ENCODE measurements around the gene GMPPA.

GMPPA gene

DNA sequence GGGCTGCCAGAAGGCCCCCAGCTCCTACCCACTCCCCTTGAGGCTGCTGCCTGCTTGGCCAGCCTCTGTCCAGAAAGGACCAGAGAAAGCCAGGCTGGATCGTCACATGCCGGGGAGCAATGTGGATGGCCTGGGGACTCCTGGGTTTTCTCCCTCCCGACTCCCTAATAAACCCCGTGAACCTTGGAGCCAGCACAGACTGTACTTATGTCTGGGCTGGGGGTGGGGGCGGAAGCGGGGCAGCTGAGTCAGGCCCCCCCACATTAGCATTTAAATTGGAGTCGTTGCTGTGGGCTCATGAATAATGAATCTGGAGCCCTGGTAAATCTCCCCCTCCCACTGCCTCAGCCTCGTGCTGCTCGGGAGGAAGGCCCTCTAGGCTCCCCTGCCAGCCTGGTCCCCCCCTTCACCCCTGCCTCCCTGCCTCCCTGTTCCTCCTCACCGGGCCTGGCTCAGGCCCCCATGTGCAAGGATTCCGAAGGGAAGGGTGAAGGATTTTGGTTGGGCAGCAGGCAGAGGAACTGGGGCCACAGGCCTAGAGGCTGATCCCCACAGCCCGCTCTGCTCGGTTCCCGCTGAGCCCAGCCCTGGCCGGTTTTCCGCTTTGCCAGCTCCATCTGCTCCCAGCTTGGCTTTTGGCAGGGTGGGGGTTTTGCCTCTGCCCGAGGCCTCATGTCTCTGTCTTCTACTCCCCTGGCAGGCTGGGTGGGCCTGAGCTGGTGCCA, 8.3 kb downstream of the GMPPA start:
- no peak for DNase-seq

DNA sequence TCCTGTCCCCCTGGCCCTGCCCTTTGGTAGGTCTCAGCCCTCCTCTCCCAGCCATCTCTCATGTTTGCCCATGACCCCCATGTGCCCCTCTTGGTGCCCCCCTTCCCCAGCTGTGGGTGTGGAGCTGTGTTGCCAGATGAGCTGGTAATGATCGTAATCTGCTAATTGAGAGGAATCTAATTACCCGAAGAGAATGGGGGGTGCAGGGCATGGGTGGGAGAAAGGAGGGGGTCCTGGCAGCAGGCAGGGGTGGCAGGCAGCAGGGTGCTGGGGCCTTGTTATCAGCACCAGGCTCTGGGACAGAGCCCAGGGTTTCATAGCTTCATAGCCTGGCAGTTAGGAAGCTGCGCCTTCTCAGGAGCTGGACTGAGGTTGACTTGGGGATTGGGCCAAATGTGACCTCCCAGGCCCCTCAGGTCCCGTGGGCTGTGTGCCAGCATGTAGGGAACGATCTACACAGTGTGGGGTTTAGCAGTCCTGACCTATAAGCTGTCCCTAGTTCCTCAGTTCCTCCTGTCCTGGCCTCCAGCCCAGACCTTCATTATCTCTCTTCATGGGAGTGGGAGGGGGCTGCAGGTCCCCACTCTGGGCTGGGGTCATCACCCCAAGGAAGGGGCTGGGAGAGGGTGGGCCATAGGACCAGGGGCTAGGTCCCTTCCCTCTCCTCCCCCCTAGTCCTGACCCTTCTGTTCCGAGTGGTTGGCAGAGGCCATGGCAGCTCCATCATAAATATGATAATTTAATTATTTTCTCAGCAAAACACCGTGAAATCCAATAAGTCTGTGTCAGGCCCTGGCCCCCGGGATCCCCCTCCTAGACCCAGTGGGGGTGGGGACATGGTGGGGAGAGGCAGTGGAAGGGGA, 9.1 kb downstream of the GMPPA start:
- DNase-seq = no peak

DNA sequence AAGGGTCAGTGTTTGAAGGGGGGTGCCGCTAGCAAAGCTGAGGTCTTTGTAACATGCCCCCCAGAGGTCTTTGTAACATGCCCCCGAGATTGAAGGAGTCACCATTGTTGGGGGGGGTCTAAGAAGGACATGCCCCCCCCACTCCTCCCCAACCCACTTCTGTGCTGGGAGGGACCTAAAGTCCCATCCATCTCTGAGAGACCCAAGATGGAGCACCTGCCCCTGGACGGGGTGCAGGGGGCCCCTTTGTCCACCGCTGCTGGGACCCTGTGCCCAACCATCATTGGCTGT, 9.7 kb downstream of the GMPPA start:
- DNase-seq = no peak

DNA sequence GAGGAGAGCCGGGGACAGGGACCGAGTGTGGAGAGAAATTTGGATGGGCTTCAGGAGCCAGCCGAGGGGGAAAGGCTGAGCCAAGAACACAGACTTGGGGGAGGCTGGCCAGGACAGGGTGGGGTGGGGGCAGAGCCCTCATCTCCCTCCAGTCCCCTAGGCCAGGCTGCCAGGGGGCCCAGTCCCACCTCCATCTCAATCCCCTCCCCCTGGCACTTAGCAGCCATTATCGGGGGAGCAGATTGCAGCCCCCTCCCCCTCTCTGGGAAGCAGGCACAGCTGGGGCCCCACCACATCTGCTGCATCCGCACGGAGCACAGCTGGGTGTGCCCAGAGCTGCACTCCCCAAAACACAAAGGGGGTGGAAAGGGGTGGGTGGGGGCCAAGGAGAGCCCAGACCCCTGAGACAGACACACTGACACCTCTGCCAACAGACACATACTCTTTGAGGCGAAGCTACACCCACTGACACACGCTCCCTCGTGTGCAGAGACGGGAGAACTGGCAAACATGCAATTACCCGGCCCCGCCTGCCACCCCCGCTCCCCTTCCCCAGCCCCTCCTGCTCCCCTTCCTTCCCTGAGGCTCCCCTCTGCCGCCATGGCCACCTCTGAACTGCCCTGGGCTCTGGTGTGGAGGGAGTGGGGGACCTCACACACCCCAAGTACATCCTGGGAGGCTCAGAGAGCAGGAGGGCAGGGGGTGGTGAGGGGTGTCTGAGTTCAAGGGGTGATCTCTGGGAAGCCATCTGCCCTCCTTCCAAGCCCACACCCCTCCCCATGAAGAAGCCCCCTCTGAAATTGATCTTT, 10.5 kb downstream of the GMPPA start:
- DNase-seq = no peak

DNA sequence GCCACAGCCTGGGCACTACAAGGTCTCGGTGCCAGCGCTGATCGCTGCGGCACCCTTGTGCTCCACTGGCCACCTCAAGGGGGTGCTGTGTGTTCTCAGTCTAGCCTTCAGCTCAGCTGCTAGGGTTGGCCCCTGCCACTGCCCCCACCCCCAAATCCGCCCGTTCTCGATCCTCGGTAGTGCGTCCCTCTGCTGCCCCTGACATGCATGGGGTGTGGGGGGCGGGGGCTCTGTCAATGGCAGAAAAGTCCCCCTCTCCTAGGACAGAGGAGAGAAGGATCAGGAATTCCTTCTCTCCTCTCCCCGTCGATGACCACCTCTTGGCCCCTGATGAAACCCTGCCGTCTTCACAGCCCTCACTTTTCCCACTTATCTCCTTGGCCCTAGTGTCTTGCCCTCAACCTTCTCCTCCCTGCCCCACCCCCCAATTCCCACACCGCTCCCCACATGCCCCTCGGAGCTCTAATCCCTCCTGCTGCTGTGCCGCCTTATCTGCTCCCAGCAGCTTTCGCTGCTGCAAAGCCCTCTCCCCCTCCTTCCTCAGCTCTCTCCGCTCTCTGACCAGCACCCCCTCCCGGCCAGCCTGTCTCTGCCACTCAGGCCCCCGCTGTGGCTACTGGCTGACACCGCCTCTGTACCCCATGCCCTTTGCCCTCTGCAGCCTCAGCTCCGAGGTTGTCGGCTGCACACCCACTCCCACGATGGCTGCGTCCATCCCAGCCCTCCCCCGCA, 11.3 kb downstream of the GMPPA start:
- DNase-seq = peak; percentile 30

DNA sequence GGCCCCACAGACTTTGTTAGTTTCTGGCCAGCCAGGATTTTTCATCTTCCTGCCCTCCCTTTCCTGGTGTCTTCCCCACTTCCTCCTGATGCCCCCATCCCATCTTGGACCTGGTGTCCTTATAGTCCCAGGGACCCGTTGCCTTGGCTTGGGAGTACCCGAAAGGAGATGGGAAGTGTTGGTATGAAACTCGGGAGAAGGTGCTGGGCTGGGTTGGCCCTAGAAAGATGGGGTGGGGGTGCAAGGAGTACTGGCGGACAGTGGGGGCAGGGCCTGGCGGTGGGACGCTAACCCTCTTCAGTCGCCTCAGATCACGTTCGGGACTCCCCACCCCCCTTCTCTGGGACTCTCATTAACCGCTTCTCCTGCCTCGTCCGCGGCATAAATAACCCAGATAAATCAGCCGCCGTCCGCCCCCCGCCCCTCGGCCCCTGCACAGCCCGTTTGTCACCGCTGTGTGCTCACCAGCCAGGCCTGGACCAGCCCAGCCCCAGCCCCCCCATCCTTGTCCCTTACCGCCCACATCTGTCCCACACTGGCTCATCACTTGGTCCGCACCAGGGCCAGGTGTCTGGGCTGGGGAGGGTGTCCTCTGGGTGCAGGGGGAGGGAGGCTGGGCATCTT, 11.9 kb downstream of the GMPPA start:
- DNase-seq = no peak

DNA sequence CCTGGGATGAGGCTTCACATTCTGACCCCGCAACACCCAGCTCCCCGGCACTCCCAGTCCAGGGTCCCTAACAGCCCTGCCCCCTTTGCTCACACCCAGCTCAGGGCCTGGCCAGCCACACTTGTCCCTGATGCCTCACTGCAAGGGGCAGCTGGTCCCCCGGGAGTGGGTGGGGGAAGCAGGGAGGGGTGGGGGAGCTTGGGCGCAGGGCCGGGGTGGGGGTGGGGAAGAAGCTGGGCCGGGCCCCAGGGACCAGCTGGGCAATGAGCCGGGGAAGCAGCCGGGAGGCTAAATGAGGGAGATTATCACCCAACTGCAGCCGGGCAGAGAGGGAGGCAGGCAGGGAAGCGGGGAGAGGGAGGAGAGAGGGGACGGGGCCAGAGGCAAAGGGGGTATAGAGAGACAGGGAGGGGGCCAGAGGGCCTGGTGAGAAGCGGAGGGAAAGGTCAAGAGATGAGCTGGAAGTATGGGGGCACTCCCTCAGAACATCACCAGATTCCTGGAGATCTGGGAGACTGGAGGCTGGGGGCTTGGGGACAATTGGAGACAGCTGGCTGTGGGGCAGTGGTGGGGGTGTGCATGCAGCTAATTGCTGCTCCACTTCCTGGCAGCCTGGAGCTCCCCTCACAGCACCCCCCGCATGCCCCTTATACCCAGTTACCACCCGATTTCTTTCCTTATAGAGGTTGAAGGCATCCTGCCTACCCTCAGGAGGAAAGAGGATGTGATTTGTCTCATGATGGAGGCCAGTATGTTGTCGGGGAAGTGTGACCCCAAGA, 13.0 kb downstream of the GMPPA start:
- no peak for DNase-seq

DNA sequence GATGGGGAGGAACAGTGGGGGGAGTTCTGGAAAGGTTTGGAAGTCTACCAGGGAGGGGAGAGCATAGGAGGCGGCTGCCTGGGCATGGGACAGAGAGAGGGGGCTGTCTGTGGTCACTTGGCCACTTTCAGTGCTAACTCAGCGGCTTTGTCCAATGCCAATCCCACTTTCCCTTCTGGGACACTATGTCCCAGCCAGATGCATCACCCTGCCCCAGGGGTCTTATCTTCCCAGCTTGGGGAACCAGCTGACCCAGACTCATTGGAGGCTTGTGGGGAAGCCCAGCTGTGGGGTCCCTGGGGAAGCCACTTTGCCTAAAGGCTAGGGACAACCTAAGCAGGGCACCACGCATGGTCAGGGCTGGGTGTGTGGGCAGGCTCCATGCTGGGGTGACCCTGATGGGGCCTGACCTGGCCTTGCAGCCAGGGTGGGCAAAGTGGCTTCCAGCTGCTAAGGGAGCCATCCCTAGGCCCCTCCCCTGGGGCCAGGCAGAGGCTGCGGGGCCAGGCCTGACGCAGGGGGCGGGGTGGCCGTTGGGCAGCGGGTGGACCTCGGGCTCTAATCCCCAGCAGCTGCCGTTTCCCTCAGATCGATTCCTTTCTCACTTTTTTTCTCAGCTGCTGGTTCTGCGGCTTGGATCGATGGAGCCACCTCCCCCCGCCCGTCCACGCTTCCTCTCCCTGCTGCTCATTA, 14.0 kb downstream of the GMPPA start:
- no peak for DNase-seq

DNA sequence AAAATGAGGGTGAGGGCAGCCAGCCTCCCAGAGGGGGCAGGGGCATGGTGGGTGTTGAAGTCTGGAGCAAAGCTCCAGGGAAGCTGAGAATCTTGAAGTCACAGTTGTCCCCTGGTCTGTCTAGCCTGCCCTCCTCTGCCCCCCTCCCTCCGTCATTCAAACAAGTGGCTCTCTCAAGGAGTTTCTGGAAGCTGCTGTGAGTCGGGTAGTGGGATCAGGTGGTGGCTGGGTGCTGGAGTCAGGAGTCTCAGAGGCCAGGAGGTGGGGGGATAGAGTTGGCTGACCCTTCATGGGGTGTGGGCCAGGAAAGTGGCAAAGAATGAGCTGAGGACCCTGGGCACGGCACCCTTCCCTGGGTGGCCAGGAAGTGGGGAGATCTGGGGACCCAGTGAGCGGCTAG, 15.1 kb downstream of the GMPPA start:
- DNase-seq = no peak

DNA sequence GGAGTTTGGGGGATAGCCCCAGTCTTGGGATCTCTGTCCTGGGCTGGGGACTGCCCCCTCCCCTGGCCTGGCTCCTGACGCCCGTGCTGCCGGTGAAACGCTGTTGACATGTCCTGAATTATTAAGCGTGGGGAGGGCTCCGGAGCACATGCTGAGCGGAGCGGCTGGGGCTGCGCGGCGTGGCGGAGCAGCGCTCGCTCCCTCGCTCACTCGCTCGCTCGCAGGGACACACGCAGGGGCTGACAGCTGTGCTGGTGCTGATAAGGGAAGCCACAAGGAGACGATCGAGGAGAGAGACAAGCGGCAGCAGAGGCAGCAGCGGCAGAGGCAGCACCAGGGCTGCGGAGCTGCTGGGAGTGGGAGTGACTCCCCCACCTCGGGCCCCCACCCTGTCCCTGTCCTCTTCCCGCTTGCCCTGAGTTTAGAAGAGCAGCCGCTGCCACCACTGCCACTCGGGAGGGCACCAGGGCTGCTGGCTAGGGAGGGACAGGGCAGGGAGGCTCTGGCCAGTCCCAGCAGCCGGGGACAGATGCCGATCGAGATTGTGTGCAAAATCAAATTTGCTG, 15.6 kb downstream of the GMPPA start, which contains the start of gene ASIC4:
ASIC4 (plus strand) TSS at position 287 of the 566 bp plus-strand sequence; CDS start at position 530, 243 bp downstream.
- DNase-seq = no peak

DNA sequence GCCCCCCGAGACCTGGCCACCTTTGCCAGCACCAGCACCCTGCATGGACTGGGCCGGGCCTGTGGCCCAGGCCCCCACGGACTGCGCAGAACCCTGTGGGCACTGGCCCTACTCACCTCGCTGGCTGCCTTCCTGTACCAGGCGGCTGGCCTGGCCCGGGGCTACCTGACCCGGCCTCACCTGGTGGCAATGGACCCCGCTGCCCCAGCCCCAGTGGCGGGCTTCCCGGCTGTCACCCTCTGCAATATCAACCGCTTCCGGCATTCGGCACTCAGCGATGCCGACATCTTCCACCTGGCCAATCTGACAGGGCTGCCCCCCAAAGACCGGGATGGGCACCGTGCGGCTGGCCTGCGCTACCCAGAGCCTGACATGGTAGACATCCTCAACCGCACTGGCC, 16.1 kb downstream of the GMPPA start:
- DNase-seq = no peak

DNA sequence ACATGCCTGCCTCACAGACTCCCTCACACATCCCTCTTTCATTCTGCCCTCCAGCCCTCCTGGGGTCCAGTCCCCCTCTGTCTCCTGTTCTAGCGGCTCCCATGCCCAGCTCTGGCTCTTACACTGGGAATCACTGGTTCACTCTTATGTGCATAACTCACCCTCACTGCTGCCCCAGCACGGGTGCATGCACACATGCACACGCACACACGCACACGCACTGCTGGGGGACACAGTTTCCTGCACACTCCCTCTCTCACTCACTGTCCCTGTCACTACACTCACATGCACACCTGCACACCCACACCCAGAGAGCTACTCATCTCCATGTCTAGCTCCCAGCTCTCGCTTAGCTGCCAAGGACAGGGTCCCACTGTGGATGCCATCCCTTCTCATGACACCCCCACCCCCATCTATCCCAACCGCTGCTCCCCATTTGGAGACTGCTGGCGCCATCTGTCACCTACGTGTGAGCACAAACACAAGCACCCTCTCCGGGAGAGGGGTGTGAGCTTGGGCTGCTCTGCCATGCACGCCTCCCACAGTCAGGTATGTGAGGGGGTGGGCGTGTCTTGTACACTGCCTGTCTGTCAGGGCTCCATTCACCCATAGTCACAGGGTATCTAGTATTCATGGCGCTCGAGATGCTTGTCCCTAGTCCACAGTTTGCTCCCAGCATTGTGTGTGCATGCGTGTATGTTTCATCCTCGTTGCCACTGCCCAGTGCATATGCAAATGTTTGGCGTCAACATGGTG, 17.4 kb downstream of the GMPPA start:
- no peak for DNase-seq

DNA sequence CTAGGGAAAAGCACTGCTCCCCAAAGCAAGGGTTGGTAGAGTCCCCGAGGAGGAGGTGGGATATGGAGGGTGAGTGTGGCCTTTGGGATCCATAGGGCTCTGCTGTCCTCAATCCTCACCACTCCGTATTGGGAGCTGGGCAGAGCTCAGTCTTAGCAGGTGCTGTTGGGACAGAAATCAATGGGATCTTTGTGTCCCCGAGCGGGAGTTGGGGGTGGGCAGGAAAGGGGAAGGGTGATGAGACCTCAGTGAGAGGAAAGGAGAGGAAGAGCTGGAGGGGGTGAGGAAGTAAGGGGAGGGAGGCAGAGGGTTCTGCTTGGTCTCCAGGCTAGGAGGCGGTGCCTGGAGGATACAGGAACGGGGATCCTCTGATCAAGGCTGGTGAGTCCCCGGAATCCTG, 18.2 kb downstream of the GMPPA start:
- DNase-seq = no peak

DNA sequence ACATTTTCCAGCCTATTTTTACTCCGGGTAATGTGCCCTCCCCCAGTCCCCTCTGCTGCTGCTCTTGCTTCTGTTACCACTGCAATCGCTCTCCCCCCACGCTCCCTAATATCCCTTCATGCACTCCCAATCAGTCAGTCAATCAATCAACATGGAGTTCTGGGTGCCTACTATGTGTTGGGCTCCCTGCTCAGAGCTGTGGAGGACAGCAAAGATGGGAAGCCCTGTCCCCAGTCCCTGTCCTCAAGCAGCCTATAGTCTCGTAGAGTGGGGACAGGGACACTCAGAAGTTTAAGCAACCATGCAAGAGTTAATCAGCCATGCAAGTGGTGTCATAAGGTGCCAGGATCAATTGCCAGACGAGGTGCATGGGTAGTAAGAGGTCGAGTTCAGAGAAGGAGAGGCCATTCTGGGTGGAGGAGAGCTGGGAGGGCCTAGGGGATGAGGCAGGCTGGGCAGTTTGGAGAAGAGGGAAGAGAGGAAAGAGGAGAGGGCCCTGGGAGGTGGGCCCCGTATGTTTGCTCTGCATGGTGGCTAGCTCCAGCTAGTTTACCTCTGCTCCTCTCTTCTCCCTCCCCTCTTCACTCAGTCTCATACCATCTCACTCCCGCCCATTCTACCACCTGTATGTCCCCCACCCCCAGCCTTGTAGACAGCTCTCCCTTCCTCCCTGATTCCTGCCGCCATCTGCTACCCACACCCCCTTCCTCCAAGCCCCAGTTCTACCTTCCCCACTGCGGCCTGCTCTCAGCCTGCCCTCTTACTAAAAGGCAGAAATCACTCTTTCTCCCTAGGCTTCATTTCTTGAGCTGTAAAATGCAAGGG, 19.5 kb downstream of the GMPPA start:
- DNase-seq = no peak

DNA sequence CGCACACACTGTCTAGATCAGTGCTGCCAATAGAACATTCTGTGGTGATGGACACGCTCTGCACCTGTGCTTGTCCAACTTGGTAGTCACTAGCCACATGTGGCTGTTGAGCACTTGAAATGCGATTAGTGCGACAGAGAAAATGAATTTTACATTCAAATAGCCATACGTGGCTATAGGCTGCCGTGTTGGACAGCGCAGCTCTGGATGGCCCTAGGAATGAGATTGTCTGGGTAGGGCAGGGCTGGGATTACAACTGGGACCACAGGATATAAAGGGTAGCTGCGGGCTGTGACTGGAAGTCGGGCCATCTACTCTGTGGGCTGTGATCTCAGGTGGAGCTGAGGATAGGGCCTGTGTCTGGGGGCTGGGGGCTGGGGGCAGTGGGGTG, 20.8 kb downstream of the GMPPA start:
- DNase-seq = no peak

DNA sequence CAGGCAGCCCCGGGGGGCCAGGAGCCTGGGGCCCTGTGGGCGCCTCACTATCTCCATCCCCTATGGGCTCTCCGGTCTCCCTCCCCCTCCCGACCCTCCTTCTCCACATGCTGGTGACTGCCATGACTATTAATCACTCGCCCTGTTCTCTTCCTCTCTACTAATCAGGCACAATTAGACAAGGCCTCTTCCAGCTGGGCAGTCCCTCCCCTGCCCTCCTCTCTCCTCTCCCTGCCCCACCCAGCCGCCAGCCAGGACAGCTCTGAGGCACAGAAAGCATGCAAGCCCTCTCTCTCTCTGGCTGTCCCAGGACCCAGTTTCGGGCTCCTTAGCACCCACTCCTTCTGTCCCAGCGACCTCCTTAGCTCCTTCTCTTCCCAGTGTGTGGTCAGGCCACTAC, 21.4 kb downstream of the GMPPA start:
- no peak for DNase-seq

DNA sequence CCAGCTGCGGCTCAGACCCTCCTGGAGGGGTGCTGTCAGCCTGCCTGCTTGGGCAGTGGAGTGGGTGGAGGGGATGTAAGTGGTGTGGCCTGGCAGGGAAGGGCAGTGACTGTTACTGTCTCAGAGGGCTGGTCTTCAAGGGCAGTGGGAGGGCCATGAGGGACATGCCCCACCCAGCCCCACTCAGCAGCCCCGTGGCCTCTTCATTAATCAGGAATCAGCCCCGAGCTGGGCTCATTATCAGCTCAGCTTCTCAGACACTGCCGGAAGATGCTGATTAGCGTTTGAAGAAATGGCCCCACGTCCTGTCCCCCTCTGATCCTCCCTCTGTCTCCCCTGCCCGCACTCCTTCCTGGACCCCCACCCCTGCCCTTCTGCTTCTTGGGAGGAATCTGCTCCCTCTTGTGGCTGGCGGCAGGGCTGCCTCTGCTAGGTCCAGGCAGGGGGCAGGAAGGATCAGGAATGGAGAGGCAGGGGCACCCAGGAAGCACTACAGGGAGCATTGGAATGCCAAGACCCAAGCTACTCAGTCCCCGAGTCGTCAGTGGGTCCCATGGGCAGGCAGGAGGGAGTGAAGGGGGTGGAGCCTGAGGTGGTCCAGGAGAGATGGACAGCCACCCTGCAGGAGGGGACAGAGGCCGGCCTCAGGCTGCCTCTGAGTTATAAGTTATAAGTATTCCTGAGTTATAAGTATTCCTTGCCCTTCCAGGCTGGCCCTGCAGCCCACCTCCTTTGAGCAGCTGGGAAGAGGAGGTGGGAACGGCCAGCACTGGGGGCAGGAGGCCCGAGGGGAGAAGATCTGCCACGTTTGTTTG, 22.6 kb downstream of the GMPPA start:
- no peak for DNase-seq
